HL-60/S4 treated with retinoic acid at 250 ng/mL for 4 days and 3 days (cell line): ENCODE data around the gene HDDC3.

Experiments
- in situ Hi-C: fragments of 300-500 bp; cut with MboI; formaldehyde crosslinking; loops from 2 replicates; pipeline ENCODE4 v1.7.0; 2022; ENCODE audit warnings: low sequenced_read_pairs

Gene HDDC3

DNA sequence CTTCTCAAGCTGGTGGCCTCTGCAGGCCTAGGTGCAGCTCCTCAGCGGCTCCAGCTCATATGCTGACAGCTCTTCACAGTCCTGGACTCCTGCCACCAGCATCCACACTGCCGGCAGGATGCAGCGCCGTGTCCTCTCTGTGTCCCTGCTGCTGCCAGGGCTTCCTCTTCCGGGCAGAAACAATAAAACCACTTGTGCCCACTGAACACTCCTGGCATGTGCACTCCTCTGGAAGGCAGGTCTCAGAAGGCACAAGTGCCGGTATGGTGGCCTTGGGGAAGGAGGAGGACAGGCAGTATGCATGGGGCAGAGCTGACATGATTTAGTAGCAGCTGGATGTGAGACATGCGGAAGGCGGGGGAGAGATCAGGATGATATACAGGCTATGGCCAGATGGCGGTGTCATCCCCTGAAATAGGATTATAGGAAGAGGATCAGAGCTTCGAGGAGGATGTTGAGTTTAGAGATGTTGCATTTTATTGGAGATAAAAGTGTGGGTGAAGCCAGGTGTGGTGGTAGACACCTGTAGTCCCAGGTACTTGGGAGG, 36.7 kb downstream of the HDDC3 start:
- in situ Hi-C loops: loop anchor here (25.0 kb wide), 1 partner anchor 583 kb away; no protein-coding TSS in a partner anchor

DNA sequence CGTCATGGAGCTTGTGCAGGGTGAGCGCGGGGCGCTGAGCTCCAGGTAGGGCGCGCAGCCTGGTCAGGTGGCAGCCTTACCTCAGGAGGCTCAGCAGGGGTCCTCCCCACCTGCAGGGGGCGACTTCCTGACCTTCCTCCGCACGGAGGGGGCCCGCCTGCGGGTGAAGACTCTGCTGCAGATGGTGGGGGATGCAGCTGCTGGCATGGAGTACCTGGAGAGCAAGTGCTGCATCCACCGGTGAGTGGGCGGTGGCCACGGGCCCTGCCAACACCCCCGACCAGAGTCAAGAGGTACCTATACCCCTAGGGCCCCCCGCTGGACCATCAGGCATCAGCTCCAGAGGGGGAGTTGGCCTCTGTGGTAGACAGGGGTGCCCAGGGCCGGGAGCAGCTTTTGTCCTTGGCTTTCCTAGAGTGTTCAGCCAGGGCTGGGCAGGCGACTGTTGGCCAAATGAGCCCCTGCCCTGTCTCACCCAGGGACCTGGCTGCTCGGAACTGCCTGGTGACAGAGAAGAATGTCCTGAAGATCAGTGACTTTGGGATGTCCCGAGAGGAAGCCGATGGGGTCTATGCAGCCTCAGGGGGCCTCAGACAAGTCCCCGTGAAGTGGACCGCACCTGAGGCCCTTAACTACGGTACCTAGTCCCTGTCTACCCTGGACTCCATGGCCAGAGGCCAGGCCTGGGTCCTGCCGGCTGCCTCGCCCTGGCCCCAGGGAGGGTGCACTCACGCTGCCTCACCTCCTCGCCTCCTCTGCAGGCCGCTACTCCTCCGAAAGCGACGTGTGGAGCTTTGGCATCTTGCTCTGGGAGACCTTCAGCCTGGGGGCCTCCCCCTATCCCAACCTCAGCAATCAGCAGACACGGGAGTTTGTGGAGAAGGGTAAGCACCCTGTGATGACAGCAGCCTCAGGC, 38.9 kb downstream of the HDDC3 start:
- in situ Hi-C loops: loop anchor here (25.0 kb wide), 1 partner anchor 581 kb away; no protein-coding TSS in a partner anchor

DNA sequence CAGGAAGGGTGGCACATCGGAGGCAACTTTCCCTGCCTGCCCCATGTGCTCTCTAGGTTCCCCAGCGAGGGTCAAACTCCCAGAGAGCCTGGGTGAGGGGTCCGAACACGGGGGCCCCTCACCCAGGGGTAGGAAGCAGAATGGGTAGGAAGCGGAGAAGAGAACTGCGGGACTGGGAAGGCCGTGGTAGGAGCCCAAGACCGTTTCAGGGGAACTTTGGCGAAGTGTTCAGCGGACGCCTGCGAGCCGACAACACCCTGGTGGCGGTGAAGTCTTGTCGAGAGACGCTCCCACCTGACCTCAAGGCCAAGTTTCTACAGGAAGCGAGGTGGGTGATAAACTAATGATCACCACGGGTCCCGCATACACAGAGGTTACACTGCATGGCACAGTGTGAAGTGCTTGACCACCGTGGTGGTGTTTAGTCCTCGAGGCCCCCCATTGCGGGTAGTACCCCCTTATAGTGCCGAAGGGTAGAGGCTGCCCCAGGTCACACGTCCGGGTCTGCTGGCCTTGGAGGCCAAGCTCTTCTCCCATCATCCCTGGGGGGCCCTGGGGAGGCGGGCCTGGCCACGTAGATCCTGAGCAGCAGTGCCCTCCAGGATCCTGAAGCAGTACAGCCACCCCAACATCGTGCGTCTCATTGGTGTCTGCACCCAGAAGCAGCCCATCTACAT, 39.7 kb downstream of the HDDC3 start:
- in situ Hi-C loops: loop anchor here (25.0 kb wide), 1 partner anchor 580 kb away; no protein-coding TSS in a partner anchor

DNA sequence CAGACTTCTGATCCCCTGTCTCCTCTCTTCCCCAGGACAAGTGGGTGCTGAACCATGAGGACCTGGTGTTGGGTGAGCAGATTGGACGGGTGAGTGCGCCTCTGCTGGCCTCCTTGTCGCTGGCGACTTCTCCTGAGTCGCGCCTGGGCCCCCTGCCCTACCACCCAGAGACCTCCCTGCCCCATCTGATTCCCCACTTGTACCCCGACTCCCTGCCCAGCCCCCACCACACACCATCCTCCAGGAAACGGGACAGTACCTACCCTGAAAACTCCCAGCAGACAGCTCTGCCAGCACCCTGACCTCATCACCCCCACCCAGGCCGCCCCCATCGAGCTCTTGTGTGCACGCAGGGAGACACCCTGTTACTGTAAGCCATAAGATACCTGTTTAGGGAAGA, 40.3 kb downstream of the HDDC3 start:
- in situ Hi-C loops: loop anchor here (25.0 kb wide), 1 partner anchor 580 kb away; no protein-coding TSS in a partner anchor

DNA sequence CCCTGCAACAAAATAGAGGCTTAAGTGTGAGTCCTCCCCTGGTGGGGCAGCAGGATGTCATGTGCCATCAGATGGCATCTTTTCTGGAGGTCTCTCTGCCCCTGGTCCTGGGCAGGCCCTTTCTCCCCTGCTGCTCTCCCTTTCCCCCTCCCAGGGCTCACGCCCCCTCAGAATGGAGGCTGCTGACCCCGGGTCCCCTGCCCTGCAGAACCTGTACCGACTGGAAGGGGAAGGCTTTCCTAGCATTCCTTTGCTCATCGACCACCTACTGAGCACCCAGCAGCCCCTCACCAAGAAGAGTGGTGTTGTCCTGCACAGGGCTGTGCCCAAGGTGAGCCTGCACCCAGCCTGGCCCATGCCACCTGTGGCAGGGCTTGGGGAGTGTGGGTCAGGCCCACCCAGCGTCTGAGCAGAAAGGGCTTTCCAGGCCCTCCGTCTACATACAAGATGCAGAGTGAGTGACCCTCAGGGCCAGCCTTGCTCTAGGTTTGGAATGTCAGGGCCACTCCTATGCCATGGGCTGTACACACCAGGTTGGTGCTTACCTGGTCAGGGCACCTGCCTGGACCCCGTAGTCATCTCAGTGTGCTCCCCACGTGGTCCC, 40.9 kb downstream of the HDDC3 start:
- in situ Hi-C loops: loop anchor here (25.0 kb wide), 1 partner anchor 579 kb away; no protein-coding TSS in a partner anchor

DNA sequence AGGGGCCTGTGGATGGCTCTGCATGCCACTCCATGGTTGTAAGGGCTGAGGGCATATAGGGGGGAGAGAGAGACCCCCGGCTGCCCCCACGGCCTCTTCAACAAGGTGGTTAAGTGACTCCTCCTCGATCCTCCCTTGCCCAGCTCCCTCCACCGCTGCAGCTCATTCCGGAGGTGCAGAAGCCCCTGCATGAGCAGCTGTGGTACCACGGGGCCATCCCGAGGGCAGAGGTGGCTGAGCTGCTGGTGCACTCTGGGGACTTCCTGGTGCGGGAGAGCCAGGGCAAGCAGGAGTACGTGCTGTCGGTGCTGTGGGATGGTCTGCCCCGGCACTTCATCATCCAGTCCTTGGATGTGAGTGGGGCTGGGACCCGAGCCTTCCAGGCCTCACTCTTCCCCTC, 41.5 kb downstream of the HDDC3 start:
- in situ Hi-C loops: loop anchor here (25.0 kb wide), 1 partner anchor 579 kb away; no protein-coding TSS in a partner anchor

DNA sequence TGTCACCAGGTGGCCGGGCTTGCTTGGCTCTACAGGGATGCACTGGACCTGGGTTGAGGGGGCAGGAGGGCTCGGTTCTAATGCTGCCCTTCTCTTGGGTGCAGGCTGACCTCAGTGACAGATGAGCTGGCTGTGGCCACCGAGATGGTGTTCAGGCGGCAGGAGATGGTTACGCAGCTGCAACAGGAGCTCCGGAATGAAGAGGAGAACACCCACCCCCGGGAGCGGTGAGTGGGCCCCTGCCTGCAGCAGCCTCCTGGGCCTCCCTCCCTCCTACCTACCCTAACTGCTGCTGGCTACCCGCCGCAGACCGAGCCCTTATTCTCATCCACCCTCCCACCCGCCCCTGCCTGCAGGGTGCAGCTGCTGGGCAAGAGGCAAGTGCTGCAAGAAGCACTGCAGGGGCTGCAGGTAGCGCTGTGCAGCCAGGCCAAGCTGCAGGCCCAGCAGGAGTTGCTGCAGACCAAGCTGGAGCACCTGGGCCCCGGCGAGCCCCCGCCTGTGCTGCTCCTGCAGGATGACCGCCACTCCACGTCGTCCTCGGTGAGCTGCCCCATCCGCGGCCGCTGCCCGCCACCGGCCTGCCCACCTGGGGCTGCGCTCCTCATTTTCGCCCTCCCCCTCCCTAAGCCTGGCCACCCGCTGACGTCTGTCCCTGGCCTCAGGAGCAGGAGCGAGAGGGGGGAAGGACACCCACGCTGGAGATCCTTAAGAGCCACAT, 42.5 kb downstream of the HDDC3 start:
- in situ Hi-C loops: loop anchor here (25.0 kb wide), 1 partner anchor 578 kb away; no protein-coding TSS in a partner anchor

DNA sequence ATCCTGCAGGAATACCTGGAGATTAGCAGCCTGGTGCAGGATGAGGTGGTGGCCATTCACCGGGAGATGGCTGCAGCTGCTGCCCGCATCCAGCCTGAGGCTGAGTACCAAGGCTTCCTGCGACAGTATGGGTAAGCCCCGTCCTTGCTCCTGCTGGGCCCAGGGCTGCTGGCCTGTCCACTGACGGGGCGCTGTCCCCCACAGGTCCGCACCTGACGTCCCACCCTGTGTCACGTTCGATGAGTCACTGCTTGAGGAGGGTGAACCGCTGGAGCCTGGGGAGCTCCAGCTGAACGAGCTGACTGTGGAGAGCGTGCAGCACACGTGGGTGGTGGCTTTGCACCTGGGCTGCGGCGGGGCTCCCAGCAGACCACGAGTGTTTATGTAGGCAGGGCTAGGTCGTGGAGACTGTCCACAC, 43.0 kb downstream of the HDDC3 start:
- in situ Hi-C loops: loop anchor here (25.0 kb wide), 1 partner anchor 577 kb away; no protein-coding TSS in a partner anchor

DNA sequence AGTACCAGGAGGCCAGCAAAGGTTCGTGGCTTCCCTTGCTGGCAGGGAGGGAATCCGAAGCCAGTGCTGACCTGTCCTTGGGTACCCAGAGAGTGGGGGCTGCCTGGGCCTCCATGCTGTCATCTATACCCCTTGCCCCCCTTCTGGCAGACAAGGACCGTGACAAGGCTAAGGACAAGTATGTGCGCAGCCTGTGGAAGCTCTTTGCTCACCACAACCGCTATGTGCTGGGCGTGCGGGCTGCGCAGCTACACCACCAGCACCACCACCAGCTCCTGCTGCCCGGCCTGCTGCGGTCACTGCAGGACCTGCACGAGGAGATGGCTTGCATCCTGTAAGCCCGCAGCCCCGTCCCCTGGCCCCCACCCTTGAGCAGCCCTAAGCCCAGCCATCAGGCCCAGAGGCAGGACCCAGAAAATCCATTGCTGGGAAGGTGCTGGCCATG, 45.3 kb downstream of the HDDC3 start:
- in situ Hi-C loops: loop anchor here (25.0 kb wide), 1 partner anchor 575 kb away; no protein-coding TSS in a partner anchor

DNA sequence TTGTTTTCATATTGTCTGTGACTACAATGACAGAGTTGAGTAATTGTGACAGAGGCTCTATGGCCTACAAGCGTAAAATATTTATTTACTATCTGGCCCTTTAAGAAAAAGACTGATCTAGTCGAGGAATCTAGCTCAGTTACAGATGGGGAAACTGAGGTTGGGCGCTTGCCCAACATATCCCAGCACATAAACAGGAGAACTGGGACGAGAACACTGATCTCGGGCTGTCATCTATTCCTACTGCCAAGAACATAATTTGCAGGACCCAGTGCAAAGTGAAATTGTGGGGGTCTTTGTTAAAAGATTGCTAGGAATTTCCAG, 46.1 kb downstream of the HDDC3 start:
- in situ Hi-C loops: loop anchor here (25.0 kb wide), 1 partner anchor 574 kb away; no protein-coding TSS in a partner anchor

DNA sequence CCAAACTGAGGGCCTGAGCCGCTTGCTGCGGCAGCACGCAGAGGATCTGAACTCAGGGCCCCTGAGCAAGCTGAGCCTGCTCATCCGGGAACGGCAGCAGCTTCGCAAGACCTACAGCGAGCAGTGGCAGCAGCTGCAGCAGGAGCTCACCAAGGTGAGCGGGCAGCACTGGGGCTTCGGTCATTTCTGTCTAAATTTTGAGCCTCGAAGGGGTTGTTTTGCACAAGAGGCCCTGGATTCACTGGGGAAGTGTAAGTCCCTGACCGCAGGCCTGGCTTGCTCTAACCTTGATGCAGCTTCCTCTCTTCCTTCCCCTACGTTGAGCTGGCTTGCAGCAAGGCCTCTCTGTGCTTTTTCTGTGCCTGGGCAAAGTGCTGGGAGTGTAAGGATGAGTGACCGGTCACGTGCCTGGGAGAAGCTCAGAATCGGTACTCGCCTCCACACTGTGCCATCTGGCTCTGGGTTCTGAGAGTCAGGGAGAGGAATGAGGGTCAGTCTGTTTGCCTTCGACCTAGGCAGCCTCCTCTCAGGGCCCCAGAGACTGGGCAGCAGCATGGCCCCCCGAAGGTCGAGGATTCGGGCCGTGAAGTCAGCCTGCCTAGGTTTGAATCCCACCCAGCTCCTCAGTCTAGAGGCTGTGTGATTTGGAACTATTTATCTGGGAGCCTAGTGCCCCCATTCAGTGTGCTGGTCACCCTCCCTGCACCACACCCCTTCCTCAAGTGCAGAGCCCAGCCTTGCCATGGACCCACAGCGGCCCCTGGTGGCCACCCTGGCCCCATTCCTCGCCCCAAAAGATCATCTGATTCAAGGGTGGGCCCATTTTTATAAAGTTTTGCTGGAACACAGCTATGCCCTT, 46.7 kb downstream of the HDDC3 start:
- in situ Hi-C loops: loop anchor here (25.0 kb wide), 1 partner anchor 573 kb away; no protein-coding TSS in a partner anchor

DNA sequence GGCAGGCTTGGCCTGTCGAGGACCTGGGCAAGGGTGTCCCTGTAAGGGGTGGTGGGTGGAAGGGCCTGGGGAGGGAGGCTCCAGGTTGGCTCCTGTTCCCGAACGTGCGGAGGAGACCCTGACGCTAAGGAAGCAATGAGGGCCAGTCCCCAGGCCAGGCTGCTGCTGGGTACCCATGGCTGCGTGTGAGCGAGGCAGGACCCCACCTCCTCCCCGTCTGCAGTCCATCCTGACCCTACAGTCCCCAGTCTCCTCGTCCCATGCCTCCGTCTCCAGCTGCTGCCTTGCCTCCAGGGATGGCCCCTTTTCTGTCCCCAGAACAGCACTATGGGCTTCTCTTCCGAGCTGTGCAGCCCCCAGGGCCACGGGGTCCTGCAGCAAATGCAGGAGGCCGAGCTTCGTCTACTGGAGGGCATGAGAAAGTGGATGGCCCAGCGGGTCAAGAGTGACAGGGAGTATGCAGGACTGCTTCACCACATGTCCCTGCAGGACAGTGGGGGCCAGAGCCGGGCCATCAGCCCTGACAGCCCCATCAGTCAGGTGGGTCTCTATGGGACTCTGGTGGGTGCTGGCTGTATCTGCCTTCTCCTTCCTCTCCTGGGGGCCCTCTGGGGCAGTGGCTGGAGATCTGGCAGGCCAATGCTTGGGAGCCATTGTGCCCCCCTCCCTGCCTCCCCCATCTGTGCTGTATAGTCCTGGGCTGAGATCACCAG, 47.5 kb downstream of the HDDC3 start:
- in situ Hi-C loops: loop anchor here (25.0 kb wide), 1 partner anchor 573 kb away; no protein-coding TSS in a partner anchor

DNA sequence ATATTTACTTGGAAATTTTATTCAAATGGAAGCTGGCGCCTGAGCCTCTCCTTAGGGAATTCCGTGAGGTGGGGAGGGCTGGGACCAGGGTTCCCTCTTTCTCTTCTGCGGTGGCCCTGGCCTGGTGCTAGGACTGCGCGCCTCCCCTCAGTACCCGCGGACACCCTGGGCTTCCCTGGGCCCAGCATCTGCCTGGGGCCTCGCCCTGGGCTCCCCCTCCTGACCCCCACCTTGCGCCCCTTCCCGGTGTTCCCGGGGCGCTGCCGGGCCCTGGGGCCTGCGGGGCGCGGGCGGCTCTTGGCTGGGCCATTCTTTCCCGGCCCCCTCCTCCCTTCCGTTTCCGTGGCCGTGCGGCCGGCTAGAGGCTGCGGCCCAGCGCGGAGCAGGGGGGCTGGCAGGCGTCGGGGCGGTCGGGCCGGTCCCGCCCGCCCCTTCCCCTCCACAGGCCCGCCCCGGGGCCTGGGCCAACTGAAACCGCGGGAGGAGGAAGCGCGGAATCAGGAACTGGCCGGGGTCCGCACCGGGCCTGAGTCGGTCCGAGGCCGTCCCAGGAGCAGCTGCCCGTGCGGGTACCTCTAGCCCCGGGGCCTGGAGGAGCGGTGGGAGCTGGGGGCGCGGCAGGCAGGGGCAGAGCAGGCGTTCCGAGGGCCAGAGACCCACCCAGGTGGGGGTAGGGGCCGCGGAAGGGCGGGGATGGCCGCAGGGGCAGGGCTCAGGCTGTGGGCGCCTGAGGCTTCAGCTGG, 48.2 kb downstream of the HDDC3 start, which contains the start of gene FES:
Gene FES, plus strand, starts transcription at position 529 of the 743 bp plus-strand sequence. CDS start 542 bp downstream, outside the sequence.
- in situ Hi-C loops: loop anchor here (25.0 kb wide), 1 partner anchor 572 kb away; no protein-coding TSS in a partner anchor

DNA sequence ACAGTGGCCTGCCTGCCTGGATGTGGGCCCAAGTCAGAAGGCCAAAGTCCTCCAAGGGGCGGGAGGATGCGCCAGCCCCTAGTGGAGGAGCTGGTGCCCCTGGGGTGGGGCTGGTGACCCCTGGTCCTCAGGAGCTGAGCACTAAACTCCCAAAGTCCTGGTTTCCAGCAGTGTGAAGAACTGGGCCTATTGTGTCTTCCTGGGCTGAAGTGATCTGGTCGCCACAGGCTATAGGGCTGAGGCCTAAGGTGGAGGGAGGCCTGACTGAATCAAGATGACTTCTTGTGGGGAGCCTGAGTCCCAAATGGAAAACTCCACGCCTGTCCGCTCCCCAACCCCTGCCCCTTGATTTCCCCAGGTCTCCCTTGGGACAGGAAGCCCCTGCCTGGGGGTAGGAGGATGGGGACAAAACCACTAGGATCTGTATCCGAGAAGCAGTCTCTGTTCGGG, 48.8 kb downstream of the HDDC3 start:
- in situ Hi-C loops: loop anchor here (25.0 kb wide), 1 partner anchor 571 kb away; no protein-coding TSS in a partner anchor

DNA sequence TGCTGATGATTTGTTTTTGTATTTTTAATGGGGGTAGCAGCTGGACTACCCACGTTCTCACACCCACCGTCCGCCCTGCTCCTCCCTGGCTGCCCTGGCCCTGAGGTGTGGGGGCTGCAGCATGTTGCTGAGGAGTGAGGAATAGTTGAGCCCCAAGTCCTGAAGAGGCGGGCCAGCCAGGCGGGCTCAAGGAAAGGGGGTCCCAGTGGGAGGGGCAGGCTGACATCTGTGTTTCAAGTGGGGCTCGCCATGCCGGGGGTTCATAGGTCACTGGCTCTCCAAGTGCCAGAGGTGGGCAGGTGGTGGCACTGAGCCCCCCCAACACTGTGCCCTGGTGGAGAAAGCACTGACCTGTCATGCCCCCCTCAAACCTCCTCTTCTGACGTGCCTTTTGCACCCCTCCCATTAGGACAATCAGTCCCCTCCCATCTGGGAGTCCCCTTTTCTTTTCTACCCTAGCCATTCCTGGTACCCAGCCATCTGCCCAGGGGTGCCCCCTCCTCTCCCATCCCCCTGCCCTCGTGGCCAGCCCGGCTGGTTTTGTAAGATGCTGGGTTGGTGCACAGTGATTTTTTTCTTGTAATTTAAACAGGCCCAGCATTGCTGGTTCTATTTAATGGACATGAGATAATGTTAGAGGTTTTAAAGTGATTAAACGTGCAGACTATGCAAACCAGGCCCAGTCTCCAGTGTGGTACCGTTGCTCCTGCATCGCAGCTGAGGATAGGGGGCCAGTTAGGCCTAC, 49.4 kb downstream of the HDDC3 start:
- in situ Hi-C loops: loop anchor here (25.0 kb wide), 1 partner anchor 571 kb away; no protein-coding TSS in a partner anchor

DNA sequence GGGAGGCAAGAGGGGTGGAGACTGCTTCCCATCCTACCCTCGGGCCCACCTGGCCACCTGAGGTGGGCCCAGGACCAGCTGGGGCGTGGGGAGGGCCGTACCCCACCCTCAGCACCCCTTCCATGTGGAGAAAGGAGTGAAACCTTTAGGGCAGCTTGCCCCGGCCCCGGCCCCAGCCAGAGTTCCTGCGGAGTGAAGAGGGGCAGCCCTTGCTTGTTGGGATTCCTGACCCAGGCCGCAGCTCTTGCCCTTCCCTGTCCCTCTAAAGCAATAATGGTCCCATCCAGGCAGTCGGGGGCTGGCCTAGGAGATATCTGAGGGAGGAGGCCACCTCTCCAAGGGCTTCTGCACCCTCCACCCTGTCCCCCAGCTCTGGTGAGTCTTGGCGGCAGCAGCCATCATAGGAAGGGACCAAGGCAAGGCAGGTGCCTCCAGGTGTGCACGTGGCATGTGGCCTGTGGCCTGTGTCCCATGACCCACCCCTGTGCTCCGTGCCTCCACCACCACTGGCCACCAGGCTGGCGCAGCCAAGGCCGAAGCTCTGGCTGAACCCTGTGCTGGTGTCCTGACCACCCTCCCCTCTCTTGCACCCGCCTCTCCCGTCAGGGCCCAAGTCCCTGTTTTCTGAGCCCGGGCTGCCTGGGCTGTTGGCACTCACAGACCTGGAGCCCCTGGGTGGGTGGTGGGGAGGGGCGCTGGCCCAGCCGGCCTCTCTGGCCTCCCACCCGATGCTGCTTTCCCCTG, 50.2 kb downstream of the HDDC3 start:
- in situ Hi-C loops: loop anchor here (25.0 kb wide), 1 partner anchor 570 kb away; no protein-coding TSS in a partner anchor
